ENCODE measurements around the gene GRIK4. TPM values are rescaled to one million over a fixed set of nuclear protein-coding genes. Genes with fewer than 3 reads are reported as not detected.

The GRIK4 gene
- total and polyA plus RNA-seq, 2 of the 4 experiments (the other 2 are of a cell fraction), result 0.18 to 0.38 TPM

- no peak overlapping the region for H3K23ac ChIP-seq (ENCODE audit: low read depth, low read length)
- H3K79me1 ChIP-seq (ENCODE audit: low read depth in 1 of 2, low read length in 2 of 2), result no peaks in the 10 kb centered on the region
- no peak overlapping the region for H2BK20ac ChIP-seq (ENCODE audit: low read depth, low read length)
- no peak overlapping the region for H2BK15ac ChIP-seq (ENCODE audit: low read depth, low read length)
- H3K4me3 ChIP-seq (ENCODE audit: insufficient read depth, low read depth, low read length), result no peak overlapping the region
- no peak overlapping the region for H2AK9ac ChIP-seq (replicated peaks; ENCODE audit: low read depth, low read length, poor library complexity)
- no peak overlapping the region for H3K56ac ChIP-seq (ENCODE audit: extremely low read depth, insufficient read depth, low read length)
- H3K18ac ChIP-seq (ENCODE audit: low read depth, low read length), result no peak overlapping the region
- no peak overlapping the region for H3K4me2 ChIP-seq (ENCODE audit: low read depth, low read length)
- no peaks in the 10 kb centered on the region for H3K4me1 ChIP-seq (ENCODE audit: control insufficient read depth, insufficient read depth, low read length)
- TF ChIP-seq ELK1 (IDR thresholded peaks at IDR 0.05; ENCODE audit: borderline replicate concordance, low read depth, low read length) (no peak), SMC3 (IDR thresholded peaks at IDR 0.05; ENCODE audit: low read depth, low read length) (no peak), CTCF (conservative IDR thresholded peaks at IDR 0.05; ENCODE audit: low read depth, low read length) (peak; percentile 43), MAFK (IDR thresholded peaks at IDR 0.05; ENCODE audit: low read depth, low read length) (peak; percentile 15; the same call in 1 of the 2 replicates), RCOR1 (IDR thresholded peaks at IDR 0.05; ENCODE audit: insufficient replicate concordance, low read length) (no peak), CHD1 (IDR thresholded peaks at IDR 0.05; ENCODE audit: low read depth, low read length) (no peak), CEBPB (IDR thresholded peaks at IDR 0.05; ENCODE audit: low read depth, low read length) (no peak), POLR2A (IDR thresholded peaks at IDR 0.05; ENCODE audit: low read depth, low read length) (no peak), FOS (IDR thresholded peaks at IDR 0.05; ENCODE audit: low read depth, low read length) (no peak)
- BruUV-seq (replicated peaks), result no TSS peak
- no peak overlapping the region for H2BK5ac ChIP-seq (ENCODE audit: low read depth, low read length, poor library complexity, severe bottlenecking)
- H3K9ac ChIP-seq (ENCODE audit: low read depth, low read length), result no peak overlapping the region
- ChIA-PET POLR2A (ENCODE audit: unreplicated experiment) (no interaction called here), CTCF (no interaction called here)
- H4K8ac ChIP-seq (ENCODE audit: low read depth in 2 of 2, low read length in 2 of 2), result no peak overlapping the region
- no peak overlapping the region for H4K5ac ChIP-seq (ENCODE audit: low read depth, low read length)
- no peak overlapping the region for H2AFZ ChIP-seq (replicated peaks; ENCODE audit: low read length, poor library complexity)
- dilution Hi-C loops (cut with HindIII; ENCODE audit: low sequenced_read_pairs, unreplicated experiment), result no loop called here
- H3K14ac ChIP-seq (replicated peaks; ENCODE audit: low read depth, low read length), result no peak overlapping the region
- no peak overlapping the region for H3K27ac ChIP-seq (ENCODE audit: insufficient read depth, low read length)
- no peaks in the 10 kb centered on the region for H3K36me3 ChIP-seq (ENCODE audit: control insufficient read depth, insufficient read depth, low read length)
- in situ Hi-C loops (cut with MboI; ENCODE audit: low sequenced_read_pairs), result no loop called here
- no peak overlapping the region for H4K91ac ChIP-seq (ENCODE audit: insufficient read depth, low read depth, low read length)
- intact Hi-C loops (cut with micrococcal nuclease), result no loop called here
- no peak overlapping the region for H2BK120ac ChIP-seq (ENCODE audit: low read depth, low read length)
- H3K27me3 ChIP-seq (ENCODE audit: control insufficient read depth, insufficient read depth, low read length), result peaks cover 14% of the 10 kb centered on the region
- H2AK5ac ChIP-seq (ENCODE audit: low read depth, low read length), result no peak overlapping the region
- ATAC-seq (ENCODE audit: low read depth) (peak; percentile 62; the same call in 1 of the 2 replicates), DNase-seq (peak; percentile 57)
- H3K9me3 ChIP-seq (ENCODE audit: control insufficient read depth, insufficient read depth, low read length), result no peaks in the 10 kb centered on the region
- H3K9me1 ChIP-seq (ENCODE audit: insufficient read depth, low read length), result no peaks in the 10 kb centered on the region
- no peaks in the 10 kb centered on the region for H4K20me1 ChIP-seq (ENCODE audit: insufficient read depth, low read length)
- H3K4ac ChIP-seq (ENCODE audit: low read depth, low read length), result no peak overlapping the region
- WGBS, 2 experiments (ENCODE audit: extremely low coverage in 2 of 2, insufficient read length in 1 of 2), result 59% methylated on average over 3 of the region's 5 CpGs; no CpG with 5 or more reads in 1 of the 2 experiments
Observed at GRCh38 chr11:120912504-120912903, 401.0 kb downstream of the GRIK4 start.
